ENCODE measurements around the gene EPB41L1. TPM values are rescaled to one million over a fixed set of nuclear protein-coding genes. Genes with fewer than 3 reads are reported as not detected.
A peak's percentile ranks its signal among the peaks of the same experiment; 100 is the strongest.

Gene EPB41L1
- total RNA-seq, 1 experiment from 2014 or later: 129 TPM

DNA sequence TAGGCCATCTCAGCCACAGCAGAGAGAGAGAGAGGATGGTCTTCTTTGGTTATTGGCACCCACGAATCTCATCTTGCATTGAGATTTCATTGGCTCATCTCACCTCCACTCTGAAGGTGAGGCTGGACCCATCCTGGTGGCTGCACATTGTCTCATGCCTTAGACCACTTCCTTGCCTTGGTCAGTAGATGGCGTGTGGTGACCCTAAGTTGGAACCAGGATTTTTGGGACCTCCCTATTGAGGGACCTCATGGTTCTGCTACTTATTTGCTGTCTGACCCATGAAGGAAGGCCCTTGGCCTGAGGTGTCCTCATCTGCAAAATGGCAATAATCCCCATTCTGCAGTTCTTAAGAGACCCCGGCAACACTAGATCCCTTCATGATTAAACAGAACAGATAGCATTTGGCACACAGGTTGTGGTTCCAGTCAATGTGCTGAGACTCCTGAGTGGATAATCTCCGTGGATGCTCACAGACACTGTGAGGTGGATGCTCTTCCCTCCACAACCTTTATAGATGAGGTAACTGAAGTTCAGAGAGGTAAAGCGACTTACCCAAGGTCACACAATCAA, 60.2 kb downstream of the EPB41L1 start:
- Histone ChIP-seq H3K36me3 (ENCODE audit: control insufficient read depth, insufficient read depth, low read length) (peaks cover under 1% of the 10 kb centered on the region; the same call in 1 of the 2 replicates), H3K4me1 (no peaks in the 10 kb centered on the region), H3K27me3 (replicated peaks; ENCODE audit: control insufficient read depth, insufficient read depth, low read length) (no peaks in the 10 kb centered on the region), H3K9me3 (no peaks in the 10 kb centered on the region), H3K4me3 (ENCODE audit: low read depth, low read length) (no peak overlapping the region)
- no peak overlapping the region for H3K27ac Mint-ChIP-seq (ENCODE audit: unreplicated experiment)
- H3K36me3 Mint-ChIP-seq (ENCODE audit: insufficient read depth, unreplicated experiment): peaks cover 19% of the 10 kb centered on the region
- ChIA-PET POLR2A (no interaction called here), CTCF (no interaction called here)
- no peak overlapping the region for H3K4me3 Mint-ChIP-seq (ENCODE audit: unreplicated experiment)
- TF ChIP-seq, protein P1, sequence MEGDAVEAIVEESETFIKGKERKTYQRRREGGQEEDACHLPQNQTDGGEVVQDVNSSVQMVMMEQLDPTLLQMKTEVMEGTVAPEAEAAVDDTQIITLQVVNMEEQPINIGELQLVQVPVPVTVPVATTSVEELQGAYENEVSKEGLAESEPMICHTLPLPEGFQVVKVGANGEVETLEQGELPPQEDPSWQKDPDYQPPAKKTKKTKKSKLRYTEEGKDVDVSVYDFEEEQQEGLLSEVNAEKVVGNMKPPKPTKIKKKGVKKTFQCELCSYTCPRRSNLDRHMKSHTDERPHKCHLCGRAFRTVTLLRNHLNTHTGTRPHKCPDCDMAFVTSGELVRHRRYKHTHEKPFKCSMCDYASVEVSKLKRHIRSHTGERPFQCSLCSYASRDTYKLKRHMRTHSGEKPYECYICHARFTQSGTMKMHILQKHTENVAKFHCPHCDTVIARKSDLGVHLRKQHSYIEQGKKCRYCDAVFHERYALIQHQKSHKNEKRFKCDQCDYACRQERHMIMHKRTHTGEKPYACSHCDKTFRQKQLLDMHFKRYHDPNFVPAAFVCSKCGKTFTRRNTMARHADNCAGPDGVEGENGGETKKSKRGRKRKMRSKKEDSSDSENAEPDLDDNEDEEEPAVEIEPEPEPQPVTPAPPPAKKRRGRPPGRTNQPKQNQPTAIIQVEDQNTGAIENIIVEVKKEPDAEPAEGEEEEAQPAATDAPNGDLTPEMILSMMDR (IDR thresholded peaks at IDR 0.05; ENCODE audit: insufficient read depth in 1 of 2, low read depth in 1 of 2, low read length in 1 of 2, severe bottlenecking in 1 of 2, unreplicated experiment in 1 of 2): peak; percentile 91 to 93
- DNase-seq: peak in 1 of 2 experiments; percentile 60
- no TSS peak for BruUV-seq (replicated peaks)
- H3K4me1 Mint-ChIP-seq (ENCODE audit: low read depth, unreplicated experiment): peaks cover 5% of the 10 kb centered on the region
- H3K27me3 Mint-ChIP-seq (ENCODE audit: insufficient read depth, unreplicated experiment): no peaks in the 10 kb centered on the region
- intact Hi-C loops (cut with micrococcal nuclease; ENCODE audit: unreplicated experiment): loop anchor here (1.0 kb wide), 1 partner anchor 225 kb away; no protein-coding TSS in a partner anchor
- H3K9me3 Mint-ChIP-seq (ENCODE audit: unreplicated experiment): no peaks in the 10 kb centered on the region

DNA sequence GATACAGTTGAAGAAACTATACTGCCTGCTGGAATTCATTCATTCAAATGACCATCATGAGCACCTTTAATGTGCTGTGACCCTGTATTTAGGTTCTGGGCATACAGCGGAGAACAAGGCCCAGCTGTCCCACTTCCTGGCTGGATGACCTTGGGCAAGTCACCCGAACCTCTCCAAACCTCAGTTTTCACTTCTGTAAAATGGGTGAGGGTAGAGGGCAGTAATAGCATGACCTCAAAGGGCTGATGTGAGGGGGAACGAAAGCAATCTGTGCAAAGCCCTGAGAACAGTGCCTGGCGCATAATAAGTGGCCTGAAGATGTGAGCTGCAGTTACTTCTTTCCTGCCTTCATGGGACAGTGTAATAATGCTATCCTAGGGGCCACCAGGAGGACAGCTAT, 61.2 kb downstream of the EPB41L1 start:
- no TSS peak for BruUV-seq (replicated peaks)
- Mint-ChIP-seq H3K27ac (ENCODE audit: unreplicated experiment) (no peak overlapping the region), H3K27me3 (ENCODE audit: insufficient read depth, unreplicated experiment) (no peaks in the 10 kb centered on the region), H3K36me3 (ENCODE audit: insufficient read depth, unreplicated experiment) (peaks cover 9% of the 10 kb centered on the region), H3K4me1 (ENCODE audit: low read depth, unreplicated experiment) (peaks cover 5% of the 10 kb centered on the region), H3K4me3 (ENCODE audit: unreplicated experiment) (no peak overlapping the region), H3K9me3 (ENCODE audit: unreplicated experiment) (no peaks in the 10 kb centered on the region)
- Histone ChIP-seq H3K9me3 (no peaks in the 10 kb centered on the region), H3K27me3 (replicated peaks; ENCODE audit: control insufficient read depth, insufficient read depth, low read length) (no peaks in the 10 kb centered on the region), H3K36me3 (ENCODE audit: control insufficient read depth, insufficient read depth, low read length) (no peaks in the 10 kb centered on the region; the same call in 1 of the 2 replicates), H3K4me3 (ENCODE audit: low read depth, low read length) (no peak overlapping the region), H3K4me1 (no peaks in the 10 kb centered on the region)
- ChIA-PET POLR2A (interaction anchor here (0.5 kb wide), 1 partner anchor 306 kb away, joined by 4 read pairs; no protein-coding TSS in a partner anchor), CTCF (interaction anchor here (0.7 to 2.0 kb wide), 4 partner anchors 13 to 305 kb away, joined by 3 to 9 read pairs (median 6); no protein-coding TSS in a partner anchor)
- intact Hi-C loops (cut with micrococcal nuclease; ENCODE audit: unreplicated experiment): no loop called here
- TF ChIP-seq, protein P1 (IDR thresholded peaks at IDR 0.05; ENCODE audit: insufficient read depth in 1 of 2, low read depth in 1 of 2, low read length in 1 of 2, severe bottlenecking in 1 of 2, unreplicated experiment in 1 of 2): no peak
- DNase-seq: no peak

DNA sequence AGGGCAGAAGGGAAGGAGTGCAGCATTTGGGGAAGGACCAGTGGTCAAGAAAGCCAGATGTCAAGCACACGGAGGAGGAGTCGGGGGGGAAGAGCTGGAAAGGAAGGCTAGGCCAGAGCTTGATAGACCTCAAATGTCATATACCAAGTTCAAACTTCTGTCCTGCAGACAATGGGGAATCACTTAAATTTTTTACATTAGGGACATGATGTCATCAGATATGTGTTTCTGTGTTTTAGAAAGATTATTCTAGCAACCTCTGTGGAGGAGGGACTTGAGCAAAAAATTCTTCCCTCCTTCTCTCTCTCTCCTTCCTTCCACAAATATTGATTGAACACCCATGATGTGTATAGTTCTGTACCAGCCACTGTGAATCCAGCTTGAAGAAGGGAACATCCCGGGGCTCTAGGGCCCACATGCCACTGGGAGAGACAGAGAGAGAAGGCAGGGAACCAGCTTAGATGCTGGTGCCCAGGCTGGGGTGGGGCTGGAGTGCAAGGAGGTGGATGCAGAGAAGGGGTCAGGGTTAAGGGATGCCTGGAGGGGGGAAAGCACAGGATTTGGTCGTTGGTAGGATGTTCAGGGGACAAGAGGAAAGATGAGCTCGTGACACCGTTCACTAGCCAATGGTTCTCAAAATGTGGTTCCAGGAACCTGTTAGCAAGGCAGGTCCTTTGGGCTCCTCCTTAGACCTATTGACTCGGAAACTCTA, 61.9 kb downstream of the EPB41L1 start:
- no peak for DNase-seq
- intact Hi-C loops (cut with micrococcal nuclease; ENCODE audit: unreplicated experiment): no loop called here

More for the DNA sequence above, 61.9 kb downstream of the EPB41L1 start:
- Histone ChIP-seq H3K9me3 (no peaks in the 10 kb centered on the region), H3K36me3 (ENCODE audit: control insufficient read depth, insufficient read depth, low read length) (no peaks in the 10 kb centered on the region; the same call in 1 of the 2 replicates), H3K4me3 (ENCODE audit: low read depth, low read length) (no peak overlapping the region), H3K4me1 (no peaks in the 10 kb centered on the region), H3K27me3 (replicated peaks; ENCODE audit: control insufficient read depth, insufficient read depth, low read length) (no peaks in the 10 kb centered on the region)
- Mint-ChIP-seq H3K4me3 (ENCODE audit: unreplicated experiment) (no peak overlapping the region), H3K9me3 (ENCODE audit: unreplicated experiment) (no peaks in the 10 kb centered on the region), H3K27me3 (ENCODE audit: insufficient read depth, unreplicated experiment) (no peaks in the 10 kb centered on the region), H3K36me3 (ENCODE audit: insufficient read depth, unreplicated experiment) (peaks cover 5% of the 10 kb centered on the region), H3K4me1 (ENCODE audit: low read depth, unreplicated experiment) (peaks cover 5% of the 10 kb centered on the region), H3K27ac (ENCODE audit: unreplicated experiment) (peak overlapping the region; percentile 2)
- no TSS peak for BruUV-seq (replicated peaks)
- TF ChIP-seq, protein P1 (IDR thresholded peaks at IDR 0.05; ENCODE audit: insufficient read depth in 1 of 2, low read depth in 1 of 2, low read length in 1 of 2, severe bottlenecking in 1 of 2, unreplicated experiment in 1 of 2): no peak
- ChIA-PET POLR2A (interaction anchor here (0.5 kb wide), 1 partner anchor 306 kb away, joined by 4 read pairs; no protein-coding TSS in a partner anchor), CTCF (interaction anchor here (1.4 to 2.0 kb wide), 3 partner anchors 14 to 222 kb away, joined by 3 to 9 read pairs (median 8); no protein-coding TSS in a partner anchor)
